Sigmoid colon (tissue), 7 donors: Measurements from ENCODE around the gene ORC2. TPM values are rescaled to one million over a fixed set of nuclear protein-coding genes. Genes with fewer than 3 reads are reported as not detected.

Source experiments
- DNase-seq: peaks from one replicate; pipeline ENCODE4 v3.0.0-alpha.2; 2019
- H3K27ac ChIP-seq, 4 donors: fragments of 200-600 bp; sonication (generic); one replicate each; pipeline ENCODE4 v1.5.1; 2016 to 2019; ENCODE audit warnings: mild to moderate bottlenecking in 1 of 4
- H3K27me3 ChIP-seq, 3 donors: fragments of 200-600 bp; sonication (generic); one replicate each; pipeline ENCODE4 v1.5.1; 2019; ENCODE audit warnings: mild to moderate bottlenecking in 1 of 3
- H3K36me3 ChIP-seq, 4 donors: fragments of 200-600 bp; sonication (generic); one replicate each; pipeline ENCODE4 v1.5.1; 2016 to 2019
- H3K4me1 ChIP-seq, 4 donors: fragments of 200-600 bp; sonication (generic); one replicate each; pipeline ENCODE4 v1.5.1; 2017 to 2019
- H3K4me3 ChIP-seq, 4 donors: fragments of 200-600 bp; sonication (generic); one replicate each; pipeline ENCODE4 v1.5.1; 2017 to 2019; ENCODE audit warnings: mild to moderate bottlenecking in 2 of 4, moderate library complexity in 1 of 4
- H3K9me3 ChIP-seq, 4 donors: fragments of 200-600 bp in 3 of 4; sonication (generic) in 3 of 4; one replicate each; pipeline versions ENCODE4 v1.5.1 to v1.6.1; 2013 to 2019
- EP300 ChIP-seq, 4 donors: sonication (generic); formaldehyde crosslinking; IDR thresholded peaks; one replicate each; pipeline ENCODE4 v1.6.1; 2017; ENCODE audit warnings: antibody characterized with exemption in 4 of 4
- POLR2A ChIP-seq, 2 donors: fragments of 450-650 bp; IDR thresholded peaks; one replicate each; pipeline ENCODE4 v1.6.1; 2016; ENCODE audit warnings: antibody characterized with exemption in 2 of 2, mild to moderate bottlenecking in 2 of 2, moderate library complexity in 2 of 2
- POLR2AphosphoS5 ChIP-seq, 4 donors: sonication (generic); formaldehyde crosslinking; IDR thresholded peaks; one replicate each; pipeline ENCODE4 v1.6.1; 2017; ENCODE audit warnings: antibody characterized with exemption in 4 of 4
- WGBS, 2 donors: extraction: QIAGEN DNeasy Blood & Tissue Kit; methylation state at CpG; one replicate each; pipeline ENCODE4 v1.1.7; 2013; 5-methylcytosine and 5-hydroxymethylcytosine counted together
- intact Hi-C: fragments of 100-400 bp; cut with DNase I; formaldehyde crosslinking; loops from one replicate; pipeline ENCODE4 v1.15.1; 2023
- polyA plus RNA-seq, 3 donors: library from polyadenylated mRNA; stranded (reverse); fragments of 200-250 nt; gene quantifications; one replicate each; pipeline ENCODE4 v1.2.3, GENCODE V29; 2013
- total RNA-seq, 4 donors: library from RNA; depleted of rRNA; stranded (reverse); fragments of >200 nt; gene quantifications; one replicate each; pipeline ENCODE4 v1.1.0, GENCODE V29; 2016
- TF ChIP-seq, protein P1 (sequence below), 4 experiments: fragments of 450-650 bp in 3 of 4; fragments of 200-600 bp in 1 of 4; IDR thresholded peaks; one replicate each; pipeline ENCODE4 v1.5.1; 2016 to 2019; ENCODE audit warnings: antibody characterized with exemption in 4 of 4, mild to moderate bottlenecking in 3 of 4, moderate library complexity in 2 of 4
- donor health status: healthy with polysubstance abuse.
- donor health status: Bipolar disorder and iron deficiency.
- donor health status: healthy.

The ORC2 gene
- total and polyA plus RNA-seq, 7 donors = 3.6 to 19.3 (median 12.9) TPM

GRCh38 chr2:200930947-200931626, 32.4 kb downstream of the ORC2 start:
- H3K4me1 ChIP-seq = no peaks in the 10 kb centered on the region
- no peak overlapping the region for H3K27ac ChIP-seq
- H3K9me3 ChIP-seq = no peaks in the 10 kb centered on the region
- H3K36me3 ChIP-seq = peaks cover 0 to 89% (median 9%) of the 10 kb centered on the region in 4 donors
- H3K27me3 ChIP-seq = no peaks in the 10 kb centered on the region
- intact Hi-C loops = no loop called here
- 74 to 82% methylated on average over 3 of the region's 3 CpGs for WGBS, 2 donors
- H3K4me3 ChIP-seq = no peak overlapping the region
- TF ChIP-seq, protein P1, sequence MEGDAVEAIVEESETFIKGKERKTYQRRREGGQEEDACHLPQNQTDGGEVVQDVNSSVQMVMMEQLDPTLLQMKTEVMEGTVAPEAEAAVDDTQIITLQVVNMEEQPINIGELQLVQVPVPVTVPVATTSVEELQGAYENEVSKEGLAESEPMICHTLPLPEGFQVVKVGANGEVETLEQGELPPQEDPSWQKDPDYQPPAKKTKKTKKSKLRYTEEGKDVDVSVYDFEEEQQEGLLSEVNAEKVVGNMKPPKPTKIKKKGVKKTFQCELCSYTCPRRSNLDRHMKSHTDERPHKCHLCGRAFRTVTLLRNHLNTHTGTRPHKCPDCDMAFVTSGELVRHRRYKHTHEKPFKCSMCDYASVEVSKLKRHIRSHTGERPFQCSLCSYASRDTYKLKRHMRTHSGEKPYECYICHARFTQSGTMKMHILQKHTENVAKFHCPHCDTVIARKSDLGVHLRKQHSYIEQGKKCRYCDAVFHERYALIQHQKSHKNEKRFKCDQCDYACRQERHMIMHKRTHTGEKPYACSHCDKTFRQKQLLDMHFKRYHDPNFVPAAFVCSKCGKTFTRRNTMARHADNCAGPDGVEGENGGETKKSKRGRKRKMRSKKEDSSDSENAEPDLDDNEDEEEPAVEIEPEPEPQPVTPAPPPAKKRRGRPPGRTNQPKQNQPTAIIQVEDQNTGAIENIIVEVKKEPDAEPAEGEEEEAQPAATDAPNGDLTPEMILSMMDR (IDR thresholded peaks at IDR 0.05) = no peak
- no peak for TF ChIP-seq EP300 (IDR thresholded peaks at IDR 0.05)
- no peak for TF ChIP-seq POLR2AphosphoS5 (IDR thresholded peaks at IDR 0.05)
- TF ChIP-seq POLR2A (IDR thresholded peaks at IDR 0.05) = no peak
- no peak for DNase-seq

- intact Hi-C loops = no loop called here
- Histone ChIP-seq H3K27me3 (no peaks in the 10 kb centered on the region), H3K4me1 (no peaks in the 10 kb centered on the region), H3K36me3 (peaks cover 0 to 89% (median 12%) of the 10 kb centered on the region in 4 donors), H3K27ac (no peak overlapping the region), H3K9me3 (no peaks in the 10 kb centered on the region), H3K4me3 (no peak overlapping the region)
- TF ChIP-seq POLR2AphosphoS5 (IDR thresholded peaks at IDR 0.05) (no peak), EP300 (IDR thresholded peaks at IDR 0.05) (no peak), POLR2A (IDR thresholded peaks at IDR 0.05) (no peak)
- TF ChIP-seq, protein P1 (IDR thresholded peaks at IDR 0.05) = no peak
- DNase-seq = no peak
- 89% methylated on average over 2 of the region's 2 CpGs for WGBS, 2 donors
Observed at GRCh38 chr2:200929334-200930249, 33.9 kb downstream of the ORC2 start.

- Histone ChIP-seq H3K4me3 (no peak overlapping the region), H3K4me1 (no peaks in the 10 kb centered on the region), H3K27me3 (no peaks in the 10 kb centered on the region), H3K27ac (no peak overlapping the region), H3K36me3 (peaks cover 5 to 95% (median 35%) of the 10 kb centered on the region in 4 donors), H3K9me3 (no peaks in the 10 kb centered on the region)
- TF ChIP-seq POLR2AphosphoS5 (IDR thresholded peaks at IDR 0.05) (no peak), POLR2A (IDR thresholded peaks at IDR 0.05) (no peak), EP300 (IDR thresholded peaks at IDR 0.05) (no peak)
- TF ChIP-seq, protein P1 (IDR thresholded peaks at IDR 0.05) = no peak
- intact Hi-C loops = no loop called here
- 84 to 87% methylated on average over 6 of the region's 6 CpGs for WGBS, 2 donors
- no peak for DNase-seq
Observed at GRCh38 chr2:200922439-200922838, 41.0 kb downstream of the ORC2 start.

DNA sequence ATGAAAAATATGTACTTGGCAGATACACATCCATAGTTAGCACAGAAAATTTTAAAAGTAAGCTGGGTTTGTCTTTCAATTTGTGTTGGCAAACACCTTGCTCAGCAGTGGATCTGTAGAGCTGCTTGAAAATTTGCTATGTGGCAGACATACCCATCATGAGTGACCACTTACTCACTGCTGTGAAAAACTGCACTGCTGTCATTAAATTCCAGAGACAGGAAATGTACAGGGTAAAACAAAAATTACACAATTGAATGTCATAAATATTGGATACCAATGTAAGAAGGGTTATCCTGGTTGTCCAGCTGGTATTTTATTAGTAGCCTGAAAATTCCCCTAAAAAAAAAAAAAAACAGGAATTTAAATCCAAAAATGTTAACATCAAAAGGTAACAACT, 49.8 kb downstream of the ORC2 start:
- Histone ChIP-seq H3K27ac (no peak overlapping the region), H3K4me3 (no peak overlapping the region), H3K9me3 (no peaks in the 10 kb centered on the region), H3K36me3 (peaks cover 20 to 96% (median 37%) of the 10 kb centered on the region in 4 donors), H3K27me3 (no peaks in the 10 kb centered on the region), H3K4me1 (no peaks in the 10 kb centered on the region)
- no peak for TF ChIP-seq POLR2AphosphoS5 (IDR thresholded peaks at IDR 0.05)
- TF ChIP-seq, protein P1 (IDR thresholded peaks at IDR 0.05) = no peak
- no peak for TF ChIP-seq EP300 (IDR thresholded peaks at IDR 0.05)
- TF ChIP-seq POLR2A (IDR thresholded peaks at IDR 0.05) = no peak
- DNase-seq = no peak
- intact Hi-C loops = no loop called here
